ENCODE data around the gene GPX3. TPM values are rescaled to one million over a fixed set of nuclear protein-coding genes. Genes with fewer than 3 reads are reported as not detected.

GPX3 gene
- total RNA-seq, 1 experiment from 2014 or later, result 86.6 TPM

GRCh38 chr5:151038801-151039238, 18.4 kb downstream of the GPX3 start:
- no peaks in the 10 kb centered on the region for H3K9me3 Mint-ChIP-seq (ENCODE audit: unreplicated experiment)
- no TSS peak for BruUV-seq (replicated peaks)
- H3K27me3 Mint-ChIP-seq (ENCODE audit: insufficient read depth, unreplicated experiment), result no peaks in the 10 kb centered on the region
- peaks cover 11% of the 10 kb centered on the region for H3K4me1 ChIP-seq
- TF ChIP-seq CTCF (IDR thresholded peaks at IDR 0.05; ENCODE audit: insufficient read depth in 1 of 2, low read depth in 1 of 2, low read length in 1 of 2, severe bottlenecking in 1 of 2, unreplicated experiment in 1 of 2), result no peak
- ChIA-PET CTCF (no interaction called here), POLR2A (no interaction called here)
- peaks cover 20% of the 10 kb centered on the region for H3K36me3 ChIP-seq (ENCODE audit: control insufficient read depth, insufficient read depth, low read length)
- H3K4me3 Mint-ChIP-seq (ENCODE audit: unreplicated experiment), result no peak overlapping the region
- DNase-seq, result no peak
- peaks cover 49% of the 10 kb centered on the region for H3K36me3 Mint-ChIP-seq (ENCODE audit: insufficient read depth, unreplicated experiment)
- peak overlapping the region; percentile 17 for H3K27ac Mint-ChIP-seq (ENCODE audit: unreplicated experiment)
- peaks cover 7% of the 10 kb centered on the region for H3K4me1 Mint-ChIP-seq (ENCODE audit: low read depth, unreplicated experiment)
- H3K27me3 ChIP-seq (replicated peaks; ENCODE audit: control insufficient read depth, insufficient read depth, low read length), result no peaks in the 10 kb centered on the region
- no peak overlapping the region for H3K4me3 ChIP-seq (ENCODE audit: low read depth, low read length)
- intact Hi-C loops (cut with micrococcal nuclease; ENCODE audit: unreplicated experiment), result no loop called here
- no peaks in the 10 kb centered on the region for H3K9me3 ChIP-seq

- H3K36me3 Mint-ChIP-seq (ENCODE audit: insufficient read depth, unreplicated experiment), result peaks cover 49% of the 10 kb centered on the region
- no peaks in the 10 kb centered on the region for H3K27me3 ChIP-seq (replicated peaks; ENCODE audit: control insufficient read depth, insufficient read depth, low read length)
- CTCF ChIA-PET, result no interaction called here
- H3K9me3 ChIP-seq, result no peaks in the 10 kb centered on the region
- intact Hi-C loops (cut with micrococcal nuclease; ENCODE audit: unreplicated experiment), result loop anchor here (1.0 kb wide), 1 partner anchor 37 kb away; no protein-coding TSS in a partner anchor
- no peaks in the 10 kb centered on the region for H3K27me3 Mint-ChIP-seq (ENCODE audit: insufficient read depth, unreplicated experiment)
- POLR2A ChIA-PET, result no interaction called here
- H3K9me3 Mint-ChIP-seq (ENCODE audit: unreplicated experiment), result no peaks in the 10 kb centered on the region
- H3K4me1 ChIP-seq, result peaks cover 11% of the 10 kb centered on the region
- TF ChIP-seq CTCF (IDR thresholded peaks at IDR 0.05; ENCODE audit: insufficient read depth in 1 of 2, low read depth in 1 of 2, low read length in 1 of 2, severe bottlenecking in 1 of 2, unreplicated experiment in 1 of 2), result no peak
- H3K4me3 Mint-ChIP-seq (ENCODE audit: unreplicated experiment), result no peak overlapping the region
- DNase-seq, result no peak
- no TSS peak for BruUV-seq (replicated peaks)
- no peak overlapping the region for H3K27ac Mint-ChIP-seq (ENCODE audit: unreplicated experiment)
- peaks cover 7% of the 10 kb centered on the region for H3K4me1 Mint-ChIP-seq (ENCODE audit: low read depth, unreplicated experiment)
- H3K4me3 ChIP-seq (ENCODE audit: low read depth, low read length), result no peak overlapping the region
- H3K36me3 ChIP-seq (ENCODE audit: control insufficient read depth, insufficient read depth, low read length), result peaks cover 18% of the 10 kb centered on the region
Observed at GRCh38 chr5:151039665-151040064, 19.3 kb downstream of the GPX3 start.

- no peak overlapping the region for H3K4me3 ChIP-seq (ENCODE audit: low read depth, low read length)
- Mint-ChIP-seq H3K4me3 (ENCODE audit: unreplicated experiment) (no peak overlapping the region), H3K27ac (ENCODE audit: unreplicated experiment) (peak overlapping the region; percentile 75), H3K36me3 (ENCODE audit: insufficient read depth, unreplicated experiment) (peaks cover 49% of the 10 kb centered on the region), H3K4me1 (ENCODE audit: low read depth, unreplicated experiment) (peaks cover 7% of the 10 kb centered on the region), H3K9me3 (ENCODE audit: unreplicated experiment) (no peaks in the 10 kb centered on the region), H3K27me3 (ENCODE audit: insufficient read depth, unreplicated experiment) (no peaks in the 10 kb centered on the region)
- H3K9me3 ChIP-seq, result no peaks in the 10 kb centered on the region
- H3K27me3 ChIP-seq (replicated peaks; ENCODE audit: control insufficient read depth, insufficient read depth, low read length), result no peaks in the 10 kb centered on the region
- peaks cover 17% of the 10 kb centered on the region for H3K36me3 ChIP-seq (ENCODE audit: control insufficient read depth, insufficient read depth, low read length)
- ChIA-PET POLR2A (no interaction called here), CTCF (interaction anchor here (0.6 to 1.1 kb wide), 4 partner anchors 38 to 131 kb away, joined by 3 to 4 read pairs (median 3); no protein-coding TSS in a partner anchor)
- peaks cover 11% of the 10 kb centered on the region for H3K4me1 ChIP-seq
- intact Hi-C loops (cut with micrococcal nuclease; ENCODE audit: unreplicated experiment), result loop anchor here (1.0 kb wide), 1 partner anchor 38 kb away; no protein-coding TSS in a partner anchor
- BruUV-seq (replicated peaks), result no TSS peak
- peak in 1 of 2 experiments; percentile 28 for TF ChIP-seq CTCF (IDR thresholded peaks at IDR 0.05; ENCODE audit: insufficient read depth in 1 of 2, low read depth in 1 of 2, low read length in 1 of 2, severe bottlenecking in 1 of 2, unreplicated experiment in 1 of 2)
- peak; percentile 58 to 80 for DNase-seq
Observed at GRCh38 chr5:151040211-151040747, 19.9 kb downstream of the GPX3 start.
